ENCODE results near the gene ROBO2. TPM values are rescaled to one million over a fixed set of nuclear protein-coding genes. Genes with fewer than 3 reads are reported as not detected.

The ROBO2 gene
- total and polyA plus RNA-seq, 10 of the 15 experiments (the other 5 are each of a cell fraction or from before 2014, with no cell fraction given), result 0.22 to 2.5 (median 0.81) TPM

DNA sequence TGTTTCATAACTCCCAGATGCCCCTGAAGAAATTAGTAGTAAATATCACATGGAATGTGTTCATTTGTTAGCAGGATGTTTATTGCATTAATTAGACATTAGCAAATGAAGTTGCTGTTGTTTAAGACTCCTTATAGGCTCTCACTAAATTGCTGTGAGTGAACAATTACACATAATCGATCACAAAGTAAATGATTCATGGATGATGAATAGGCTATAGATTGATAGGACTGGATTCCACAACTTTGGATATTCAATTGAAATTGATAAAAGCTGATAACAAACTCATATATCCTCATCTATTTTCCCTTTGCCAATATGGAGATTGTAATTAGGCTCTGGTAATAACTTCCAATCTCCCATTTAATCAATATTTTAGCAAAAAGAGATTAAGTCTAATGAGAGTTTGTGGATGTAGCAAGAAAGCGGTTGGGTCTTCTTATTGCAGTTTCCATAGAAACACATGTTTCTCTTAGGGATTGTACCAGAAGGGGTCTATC is 555.5 kb downstream of the ROBO2 start (continued):
- no peak for TF ChIP-seq CEBPB (IDR thresholded peaks at IDR 0.05; ENCODE audit: borderline replicate concordance in 1 of 2, low read depth in 2 of 2, low read length in 2 of 2)
- no peak for TF ChIP-seq SUZ12 (IDR thresholded peaks at IDR 0.05; ENCODE audit: unreplicated experiment)
- TF ChIP-seq POLR2AphosphoS5 (IDR thresholded peaks at IDR 0.05; ENCODE audit: low read length), result no peak
- TF ChIP-seq RBBP5 (conservative IDR thresholded peaks at IDR 0.05), result no peak
- TF ChIP-seq POLR2A (IDR thresholded peaks at IDR 0.05; ENCODE audit: low read depth, low read length), result no peak
- no peak for TF ChIP-seq SPI1 (IDR thresholded peaks at IDR 0.05; ENCODE audit: borderline replicate concordance, insufficient read depth, low read depth, low read length)

DNA sequence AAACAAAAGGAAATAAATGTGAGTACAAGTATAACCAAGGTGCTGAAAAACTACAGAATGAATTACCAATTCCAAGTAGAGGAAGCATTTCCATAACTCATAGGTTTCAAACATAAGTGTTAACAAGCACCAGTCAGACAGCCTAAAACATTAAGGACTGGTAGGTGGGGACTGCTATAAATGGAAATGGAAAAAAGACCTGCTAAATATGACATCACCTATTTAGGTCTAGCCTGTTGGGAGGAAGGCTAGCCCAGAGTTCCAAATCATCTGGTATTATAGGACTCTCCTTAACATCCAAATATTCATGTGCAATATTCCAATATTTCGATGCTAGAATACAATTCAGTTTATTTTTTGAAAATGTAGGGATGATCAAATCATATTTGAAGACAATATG is 560.0 kb downstream of the ROBO2 start:
- no peaks in the 10 kb centered on the region for H3K9me3 ChIP-seq (replicated peaks; ENCODE audit: control insufficient read depth, insufficient read depth, low read length)
- in situ Hi-C loops (cut with MboI) (no loop called here), intact Hi-C loops (cut with micrococcal nuclease; ENCODE audit: unreplicated experiment) (no loop called here)
- H4K20me1 ChIP-seq (ENCODE audit: control insufficient read depth, insufficient read depth), result no peaks in the 10 kb centered on the region
- CTCF ChIA-PET, result no interaction called here
- SMC1A ChIA-PET (ENCODE audit: uncharacterized antibody, unreplicated experiment), result interaction anchor here (1.0 kb wide), 1 partner anchor 10 kb away, joined by 3 read pairs; no protein-coding TSS in a partner anchor
- no peak overlapping the region for H3K27ac ChIP-seq (ENCODE audit: control insufficient read depth, insufficient read depth)
- H2AFZ ChIP-seq (ENCODE audit: control insufficient read depth, low read depth, low read length), result no peak overlapping the region
- no peaks in the 10 kb centered on the region for H3K27me3 ChIP-seq (replicated peaks in 1 of 2; ENCODE audit: control insufficient read depth in 2 of 2, insufficient read depth in 2 of 2, low read length in 1 of 2)
- no peak for FAIRE-seq
- H3K4me1 ChIP-seq (ENCODE audit: control insufficient read depth, insufficient read depth, low read length), result no peaks in the 10 kb centered on the region
- RAD21 ChIA-PET (ENCODE audit: unreplicated experiment), result no interaction called here
- WGBS (ENCODE audit: insufficient coverage, insufficient replicate concordance, low lambda C conversion rate, missing lambda C conversion rate), result 0% methylated on average over 1 of the region's 1 CpG
- no peak for DNase-seq (ENCODE audit: low read depth, low spot score)
- H3K9ac ChIP-seq (ENCODE audit: control insufficient read depth, insufficient read depth, low read length), result no peak overlapping the region
- no TSS peak for BruUV-seq (replicated peaks)
- TF ChIP-seq RAD21 (IDR thresholded peaks at IDR 0.05; ENCODE audit: insufficient read depth, low read depth, low read length), result no peak
- H3K4me3 ChIP-seq, result no peak overlapping the region
- POLR2A ChIA-PET, result no interaction called here
- no peaks in the 10 kb centered on the region for H3K79me2 ChIP-seq (ENCODE audit: control insufficient read depth, insufficient read depth, low read length)
- no peaks in the 10 kb centered on the region for H3K36me3 ChIP-seq (ENCODE audit: control insufficient read depth in 2 of 2, insufficient read depth in 2 of 2, low read length in 1 of 2)
- no peak overlapping the region for H3K4me2 ChIP-seq (ENCODE audit: control insufficient read depth, insufficient read depth)
- no peak for ATAC-seq

All from GM12878 (cell line).